Rectal smooth muscle tissue (tissue), 1 donor: ENCODE data around the gene SFSWAP.

Experiments used
- H3K27ac ChIP-seq: one replicate; pipeline ENCODE4 v1.7.0; 2013; ENCODE audit warnings: low read depth, low read length, inconsistent platforms
- H3K27me3 ChIP-seq: one replicate; pipeline ENCODE4 v1.7.0; 2013; ENCODE audit warnings: low read length; ENCODE audit not compliant: control insufficient read depth, insufficient read depth
- H3K36me3 ChIP-seq: one replicate; pipeline ENCODE4 v1.7.0; 2013; ENCODE audit warnings: low read length; ENCODE audit not compliant: control insufficient read depth, insufficient read depth
- H3K4me1 ChIP-seq: one replicate; pipeline ENCODE4 v1.7.0; 2013; ENCODE audit warnings: low read length; ENCODE audit not compliant: control insufficient read depth, insufficient read depth
- H3K4me3 ChIP-seq: one replicate; pipeline ENCODE4 v1.7.0; 2013; ENCODE audit warnings: low read length
- H3K9ac ChIP-seq: one replicate; pipeline ENCODE4 v1.7.0; 2013; ENCODE audit warnings: low read length

SFSWAP gene

GRCh38 chr12:131848753-131849152 lies 137.9 kb downstream of the SFSWAP start:
- H3K27ac ChIP-seq = no peak overlapping the region
- H3K36me3 ChIP-seq = peaks cover 2% of the 10 kb centered on the region
- H3K4me1 ChIP-seq = no peaks in the 10 kb centered on the region
- H3K27me3 ChIP-seq = no peaks in the 10 kb centered on the region
- H3K4me3 ChIP-seq = no peak overlapping the region
- H3K9ac ChIP-seq = no peak overlapping the region
